Retinal pigment epithelial cell (primary cell): ENCODE results near the gene ZNF232.
"Not testable (repeated sequence)": the region's sequence is repeated elsewhere in the genome, so short reads cannot be mapped to it uniquely, and the experiment has no call there.

ENCODE experiments used
- DNase-seq: peaks from one replicate; pipeline ENCODE4 v3.0.0-alpha.2; 2010; ENCODE audit warnings: low read depth
- H3K4me3 ChIP-seq: 2 replicates; pipeline ENCODE4 v1.5.1; 2011; ENCODE audit warnings: mild to moderate bottlenecking, low read length, control low read depth, moderate library complexity
- TF ChIP-seq, protein P1 (sequence below): conservative IDR thresholded peaks from 2 replicates; pipeline ENCODE4 v1.5.1; 2011; ENCODE audit warnings: low read depth, low read length, control low read depth, inconsistent platforms

The ZNF232 gene

DNA sequence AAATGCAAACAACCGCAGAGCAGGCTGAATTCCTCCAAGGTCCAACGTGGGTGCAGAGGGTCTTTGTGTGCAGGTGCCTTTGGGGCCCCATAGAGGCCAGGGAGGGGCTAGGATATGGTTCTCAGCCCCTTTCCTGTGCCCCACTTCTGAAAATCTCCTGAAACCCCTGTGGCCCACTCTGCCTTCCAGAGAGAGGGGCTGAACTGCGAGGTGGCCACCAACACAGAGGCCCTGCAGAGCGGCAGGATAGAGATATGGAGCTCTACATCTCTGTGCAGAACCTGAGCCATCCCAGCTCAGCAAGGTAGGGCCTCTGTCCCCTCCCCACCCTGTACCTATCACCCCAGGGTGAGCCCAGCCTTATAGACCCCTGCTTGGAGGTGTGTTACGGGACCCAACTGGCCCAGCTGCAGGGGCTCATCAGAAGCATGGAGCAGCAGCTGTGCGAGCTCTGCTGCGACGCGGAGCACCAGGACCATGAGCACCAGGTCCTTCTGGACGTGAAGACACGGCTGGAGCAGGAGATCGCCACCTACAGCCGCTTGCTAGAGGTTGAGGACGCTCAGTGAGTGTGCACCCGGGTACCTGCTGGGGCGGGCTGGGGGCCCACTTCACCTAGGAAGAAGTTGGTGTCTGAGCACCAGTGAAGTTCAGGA, 9.6 kb upstream of the ZNF232 start:
- H3K4me3 ChIP-seq = no peak overlapping the region
- DNase-seq = no peak

DNA sequence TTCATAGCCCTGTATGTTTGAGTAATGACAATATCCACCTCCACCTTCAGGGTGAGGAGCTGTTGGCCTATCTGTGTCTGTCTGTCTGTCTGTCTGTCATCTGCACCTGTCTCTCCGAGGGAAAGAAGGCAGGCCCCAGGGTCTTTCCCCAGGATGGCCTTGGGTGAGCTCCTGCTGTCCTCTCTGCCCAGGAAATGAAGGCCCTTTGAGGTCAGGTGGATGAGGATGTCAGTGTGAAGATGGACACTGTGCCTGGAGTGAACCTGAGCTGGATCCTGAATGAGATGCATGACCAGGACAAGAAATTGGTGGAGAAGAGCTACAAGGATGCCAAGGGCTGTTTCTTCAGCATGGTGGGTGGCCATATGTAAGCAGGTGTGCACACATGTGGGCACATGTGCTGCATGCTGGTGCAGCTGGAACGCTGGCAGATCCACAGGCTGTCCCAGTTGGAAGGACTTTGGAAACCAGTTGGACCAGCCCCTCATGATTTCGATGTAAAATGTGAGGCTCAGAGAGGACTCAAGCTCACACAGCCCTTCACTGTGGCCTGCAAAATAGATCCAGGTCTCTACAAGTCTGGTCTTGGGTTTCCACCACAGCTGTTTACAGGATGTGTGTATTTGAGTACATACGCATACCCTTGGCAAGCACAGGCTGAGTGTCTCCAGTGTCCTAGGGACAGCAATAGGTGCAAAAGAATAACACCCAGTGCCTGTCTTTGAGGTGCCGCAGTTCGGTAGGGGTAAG, 8.9 kb upstream of the ZNF232 start:
- not testable (repeated sequence) for DNase-seq

More for the DNA sequence above, 9.6 kb upstream of the ZNF232 start:
- TF ChIP-seq, protein P1, sequence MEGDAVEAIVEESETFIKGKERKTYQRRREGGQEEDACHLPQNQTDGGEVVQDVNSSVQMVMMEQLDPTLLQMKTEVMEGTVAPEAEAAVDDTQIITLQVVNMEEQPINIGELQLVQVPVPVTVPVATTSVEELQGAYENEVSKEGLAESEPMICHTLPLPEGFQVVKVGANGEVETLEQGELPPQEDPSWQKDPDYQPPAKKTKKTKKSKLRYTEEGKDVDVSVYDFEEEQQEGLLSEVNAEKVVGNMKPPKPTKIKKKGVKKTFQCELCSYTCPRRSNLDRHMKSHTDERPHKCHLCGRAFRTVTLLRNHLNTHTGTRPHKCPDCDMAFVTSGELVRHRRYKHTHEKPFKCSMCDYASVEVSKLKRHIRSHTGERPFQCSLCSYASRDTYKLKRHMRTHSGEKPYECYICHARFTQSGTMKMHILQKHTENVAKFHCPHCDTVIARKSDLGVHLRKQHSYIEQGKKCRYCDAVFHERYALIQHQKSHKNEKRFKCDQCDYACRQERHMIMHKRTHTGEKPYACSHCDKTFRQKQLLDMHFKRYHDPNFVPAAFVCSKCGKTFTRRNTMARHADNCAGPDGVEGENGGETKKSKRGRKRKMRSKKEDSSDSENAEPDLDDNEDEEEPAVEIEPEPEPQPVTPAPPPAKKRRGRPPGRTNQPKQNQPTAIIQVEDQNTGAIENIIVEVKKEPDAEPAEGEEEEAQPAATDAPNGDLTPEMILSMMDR = no peak

DNA sequence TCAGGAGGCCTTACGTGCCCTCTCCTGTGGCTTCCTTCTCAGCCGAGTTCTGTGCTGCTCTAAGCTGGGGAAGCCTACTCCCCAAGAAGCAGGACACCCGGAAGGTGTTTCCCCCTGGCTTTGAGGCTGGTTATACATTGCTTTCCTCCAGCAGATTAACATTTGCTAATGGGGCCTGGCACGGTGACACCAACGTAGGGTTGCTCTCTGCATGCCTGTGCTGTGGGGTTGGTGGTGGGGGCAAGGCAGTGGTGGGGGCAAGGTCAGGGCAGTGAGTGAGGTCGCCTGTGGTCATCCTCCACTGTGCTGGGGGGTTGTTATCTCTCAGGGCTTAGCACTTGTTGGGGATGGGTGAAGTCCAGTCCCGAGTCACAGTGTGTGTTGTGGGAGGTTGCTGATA, 8.4 kb upstream of the ZNF232 start:
- no peak overlapping the region for H3K4me3 ChIP-seq
- TF ChIP-seq, protein P1 = no peak
- no peak for DNase-seq

More for the DNA sequence above, 8.9 kb upstream of the ZNF232 start:
- H3K4me3 ChIP-seq = not testable (repeated sequence)

DNA sequence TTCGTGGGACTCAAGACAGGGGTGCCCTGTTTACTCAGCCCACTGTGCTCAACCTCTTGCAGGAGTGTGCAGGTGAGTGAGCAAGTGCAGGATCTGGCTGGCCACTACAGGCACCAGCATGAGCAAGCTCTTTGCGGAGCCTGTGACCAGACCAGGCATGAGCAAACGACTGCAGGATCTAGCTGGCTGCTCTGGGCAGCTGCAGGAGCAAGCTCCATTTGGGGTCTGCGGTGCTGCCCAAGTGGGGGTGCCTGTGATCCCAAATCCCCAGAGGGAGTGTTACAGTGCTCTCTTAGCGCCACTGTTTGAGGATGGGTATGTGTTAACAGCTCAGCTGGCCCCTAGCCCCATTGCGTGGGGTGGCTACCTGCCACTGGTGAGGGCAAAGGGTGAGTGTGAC, 6.5 kb upstream of the ZNF232 start:
- TF ChIP-seq, protein P1 = no peak
- DNase-seq = no peak
- no peak overlapping the region for H3K4me3 ChIP-seq

DNA sequence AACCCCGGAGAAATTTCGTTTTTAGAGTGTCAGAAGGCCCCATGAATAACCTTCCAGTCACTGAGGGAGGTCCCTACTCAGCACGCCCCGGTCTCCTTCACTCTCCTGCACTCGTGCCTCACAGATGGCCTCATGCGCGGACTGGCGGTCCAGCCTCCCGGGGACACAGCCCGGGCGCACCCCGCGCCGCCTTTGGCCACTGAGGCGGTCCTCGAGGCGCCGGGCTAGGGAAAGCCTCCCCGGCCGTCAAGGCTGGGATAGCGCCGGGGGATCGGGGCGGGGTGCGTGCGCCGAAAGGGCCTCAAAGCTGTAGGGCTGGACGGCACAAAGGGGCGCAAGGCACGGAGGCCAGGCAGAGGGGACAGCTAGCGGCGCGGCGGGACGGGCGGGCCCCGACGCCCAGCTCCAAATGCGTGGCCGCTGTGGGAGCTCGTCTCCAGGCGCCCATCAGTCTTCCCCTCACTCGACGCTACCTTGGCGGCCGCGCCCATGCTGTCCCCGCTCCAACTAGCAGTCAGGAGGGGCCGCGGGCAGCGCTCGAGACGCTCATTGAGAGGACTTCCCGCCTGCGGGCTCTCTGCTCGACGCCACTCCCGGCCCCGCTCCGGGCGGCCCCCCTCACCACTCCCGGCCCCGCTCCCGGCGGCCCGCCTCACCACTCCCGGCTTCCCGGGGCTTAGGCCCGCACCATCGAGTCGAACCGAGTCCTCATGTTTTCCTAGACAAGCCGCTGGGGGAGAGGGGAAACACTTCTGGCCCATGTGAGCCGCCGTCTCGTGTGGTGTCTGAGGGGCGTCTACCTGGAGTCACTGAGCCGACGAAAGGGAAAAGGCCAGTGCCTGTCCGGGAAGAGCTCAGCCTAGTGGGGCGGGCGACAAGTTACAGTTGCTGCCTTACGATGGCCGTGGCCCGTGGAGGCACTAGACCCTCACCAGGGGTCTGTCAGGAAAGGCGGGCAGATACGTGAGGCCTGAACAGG, 4.3 kb upstream of the ZNF232 start, which contains the start of gene USP6:
USP6 (plus strand) TSS at position 360 of the 979 bp plus-strand sequence. CDS start 14,336 bp downstream, outside the sequence.
- DNase-seq = no peak
- TF ChIP-seq, protein P1 = no peak
- H3K4me3 ChIP-seq = peak within 1 kb of the TSS; percentile 18

DNA sequence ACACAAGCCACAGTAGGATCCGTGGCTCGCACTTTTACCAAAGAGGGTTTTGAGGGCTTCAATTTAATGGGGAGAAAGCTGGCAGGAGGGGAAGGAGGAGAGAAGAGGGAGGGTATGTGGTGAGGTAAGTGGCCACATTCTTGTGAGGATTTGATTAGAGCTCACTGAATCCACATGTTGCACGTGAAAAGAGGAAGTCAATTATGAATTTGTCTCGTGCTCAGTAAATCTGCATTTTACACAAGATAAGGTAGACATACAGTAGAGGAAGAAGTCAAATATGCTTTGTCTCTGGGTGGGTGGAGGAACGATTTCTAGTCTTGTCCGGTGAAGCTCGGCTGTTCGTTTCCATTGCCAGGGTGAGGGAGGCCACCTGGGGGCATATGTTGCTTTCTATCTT, 862 bp downstream of the ZNF232 start:
- H3K4me3 ChIP-seq = peak overlapping the region; percentile 66
- TF ChIP-seq, protein P1 = no peak
- no peak for DNase-seq

DNA sequence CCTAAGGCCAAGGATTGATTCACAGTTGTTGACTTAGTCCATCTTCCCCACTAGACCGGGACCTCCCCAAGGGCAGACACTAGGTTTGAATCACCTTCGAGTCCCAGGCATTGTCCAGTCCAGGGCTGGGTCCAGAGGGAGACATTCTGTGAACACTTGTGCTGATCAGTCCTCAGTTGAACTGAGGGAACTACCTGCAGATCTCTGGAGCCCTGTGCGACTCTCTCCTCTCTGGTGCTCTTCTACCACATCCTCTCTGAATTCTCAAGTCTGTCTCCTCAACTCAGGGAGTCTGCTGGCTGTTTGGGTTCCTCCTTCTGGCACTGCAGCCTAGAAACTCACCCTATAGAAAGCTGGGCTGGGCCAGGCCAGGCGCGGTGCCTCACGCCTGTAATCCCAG, 10.8 kb downstream of the ZNF232 start:
- TF ChIP-seq, protein P1 = no peak
- no peak for DNase-seq
- H3K4me3 ChIP-seq = no peak overlapping the region
